GM12875 (cell line): ENCODE results near the gene CTDSPL.

Experiments
- H3K4me3 ChIP-seq: one replicate; pipeline ENCODE4 v1.5.1; 2011; ENCODE audit warnings: low read depth, low read length, control low read depth
- CTCF ChIP-seq: IDR thresholded peaks from 2 replicates; pipeline ENCODE4 v1.5.1; 2011; ENCODE audit warnings: low read depth, mild to moderate bottlenecking, control low read depth, inconsistent platforms, low read length, moderate library complexity, borderline replicate concordance; ENCODE audit not compliant: insufficient read depth

Gene CTDSPL

GRCh38 chr3:38017445-38018295 is 156.0 kb downstream of the CTDSPL start:
- no peak overlapping the region for H3K4me3 ChIP-seq
- TF ChIP-seq CTCF: no peak

GRCh38 chr3:38018296-38019266 is 156.9 kb downstream of the CTDSPL start:
- no peak for TF ChIP-seq CTCF
- no peak overlapping the region for H3K4me3 ChIP-seq

- H3K4me3 ChIP-seq: no peak overlapping the region
- TF ChIP-seq CTCF: no peak
Measured at GRCh38 chr3:38019658-38020341, 158.1 kb downstream of the CTDSPL start.

GRCh38 chr3:38020342-38020726 is 158.7 kb downstream of the CTDSPL start:
- H3K4me3 ChIP-seq: no peak overlapping the region
- no peak for TF ChIP-seq CTCF

GRCh38 chr3:38021196-38021595 is 159.5 kb downstream of the CTDSPL start:
- H3K4me3 ChIP-seq: no peak overlapping the region
- no peak for TF ChIP-seq CTCF

- no peak for TF ChIP-seq CTCF
- no peak overlapping the region for H3K4me3 ChIP-seq
Measured at GRCh38 chr3:38022301-38022700, 160.6 kb downstream of the CTDSPL start.
